GM21447 (cell line): ENCODE measurements around the gene EHBP1.

Source experiments
- ATAC-seq: cut with Tn5 transposase; IDR thresholded peaks from one replicate; pipeline ENCODE4 v1.9.1; 2021; ENCODE audit not compliant: unreplicated experiment

Gene EHBP1

DNA sequence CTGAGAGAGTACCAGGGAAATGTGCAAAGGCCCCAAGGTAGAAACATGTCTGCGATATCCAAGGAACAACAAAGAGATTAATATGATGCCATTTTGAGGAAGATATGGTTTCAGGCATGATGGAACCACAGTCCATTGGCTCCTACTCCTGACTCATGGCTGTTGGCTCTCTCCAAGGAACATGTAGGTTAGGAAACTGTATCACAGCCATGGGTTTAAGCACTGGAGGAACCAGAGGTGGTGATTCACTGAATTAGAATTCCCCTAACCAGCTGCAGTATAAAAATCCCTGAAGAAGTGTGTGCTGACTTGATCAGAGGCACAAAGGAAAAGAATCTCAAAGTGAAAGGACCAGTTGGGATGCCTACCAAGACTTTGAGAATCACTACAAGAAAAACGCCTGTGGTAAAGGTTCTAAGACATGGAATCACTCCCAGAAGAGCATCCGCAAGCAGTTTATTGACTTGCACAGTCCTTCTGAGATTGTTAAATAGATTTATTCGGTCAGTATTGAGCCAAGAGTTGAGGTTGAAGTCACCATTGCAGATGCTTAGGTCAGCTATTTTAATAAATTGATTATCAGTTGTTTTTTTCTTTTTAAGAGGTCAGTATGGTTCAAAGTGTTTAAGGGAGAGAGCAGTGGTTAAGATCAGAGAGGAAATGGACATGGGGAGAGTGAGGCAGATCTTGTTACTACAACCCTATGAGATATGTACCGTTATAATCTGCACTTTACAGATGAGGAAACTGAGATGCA, 234.4 kb downstream of the EHBP1 start:
- no peak for ATAC-seq

DNA sequence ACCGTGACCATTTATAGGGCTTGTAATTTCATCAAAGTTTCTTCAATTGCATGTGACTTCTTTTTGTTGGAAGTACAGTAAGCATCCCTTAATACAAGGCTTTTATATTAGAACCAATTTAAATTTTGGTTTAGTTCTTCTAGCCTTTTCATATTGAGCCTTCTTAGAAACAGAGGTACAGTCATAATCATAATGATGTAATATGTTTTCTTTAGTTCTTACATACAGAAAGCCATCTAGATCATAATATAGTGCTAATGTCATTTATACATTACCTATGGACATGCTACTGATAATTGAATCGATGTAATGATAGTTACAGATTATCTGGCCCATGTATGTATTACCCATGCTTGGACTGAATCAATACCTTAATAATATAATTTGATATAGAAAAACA, 235.2 kb downstream of the EHBP1 start:
- ATAC-seq = no peak

DNA sequence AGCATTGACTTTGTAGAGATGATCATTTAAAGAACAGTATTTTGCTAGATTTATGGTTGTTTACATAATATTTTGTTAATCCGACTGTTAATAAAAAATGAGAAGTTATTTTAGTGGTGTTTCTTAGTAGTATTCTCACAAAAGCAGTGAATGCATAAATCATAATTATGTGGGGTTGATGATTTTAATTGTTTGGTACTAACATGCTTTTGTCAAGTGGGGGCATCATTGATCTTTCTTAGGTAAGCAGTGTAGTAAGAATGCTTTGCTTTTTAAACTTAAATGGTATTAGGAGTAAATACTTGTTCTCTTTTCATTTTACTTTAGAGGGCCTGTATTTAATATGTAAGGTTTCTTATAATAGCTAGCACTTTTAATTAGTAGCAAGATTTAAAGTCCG, 235.9 kb downstream of the EHBP1 start:
- ATAC-seq = no peak

DNA sequence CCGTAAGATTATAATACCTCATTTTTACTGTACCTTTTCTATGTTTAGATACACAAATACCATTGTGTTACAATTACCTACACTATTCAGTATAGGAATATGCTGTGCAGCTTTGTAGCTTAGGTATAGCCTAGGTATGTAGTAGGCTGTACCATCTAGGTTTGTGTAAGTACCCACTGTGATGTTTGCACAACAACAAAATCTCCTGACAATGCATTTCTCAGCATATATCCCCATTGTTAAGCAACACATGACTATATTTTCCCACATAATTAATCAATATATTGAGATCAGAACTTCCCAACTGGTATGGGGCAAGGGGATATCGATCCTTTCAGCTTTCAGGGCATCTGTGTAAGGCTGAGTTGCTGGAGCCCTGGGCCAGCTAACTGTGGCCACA, 238.8 kb downstream of the EHBP1 start:
- no peak for ATAC-seq

DNA sequence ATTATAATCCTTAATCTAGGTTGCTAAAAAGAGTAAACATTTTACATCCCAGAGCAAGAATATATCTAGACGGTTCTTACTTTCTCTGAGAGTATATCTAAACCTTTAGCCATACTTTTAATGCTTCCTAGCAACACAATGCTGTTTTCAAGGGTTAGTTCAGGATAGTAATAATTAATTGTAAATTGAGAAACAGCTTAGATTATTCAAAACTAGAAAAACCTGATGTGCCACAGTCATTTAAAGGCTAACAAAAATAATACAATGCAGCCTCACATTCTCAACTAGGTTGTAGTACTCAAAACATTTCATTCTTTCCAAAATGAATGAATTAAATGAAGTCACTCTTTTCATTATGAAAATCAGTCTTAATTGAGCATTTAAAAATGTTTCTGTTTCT, 241.9 kb downstream of the EHBP1 start:
- no peak for ATAC-seq

DNA sequence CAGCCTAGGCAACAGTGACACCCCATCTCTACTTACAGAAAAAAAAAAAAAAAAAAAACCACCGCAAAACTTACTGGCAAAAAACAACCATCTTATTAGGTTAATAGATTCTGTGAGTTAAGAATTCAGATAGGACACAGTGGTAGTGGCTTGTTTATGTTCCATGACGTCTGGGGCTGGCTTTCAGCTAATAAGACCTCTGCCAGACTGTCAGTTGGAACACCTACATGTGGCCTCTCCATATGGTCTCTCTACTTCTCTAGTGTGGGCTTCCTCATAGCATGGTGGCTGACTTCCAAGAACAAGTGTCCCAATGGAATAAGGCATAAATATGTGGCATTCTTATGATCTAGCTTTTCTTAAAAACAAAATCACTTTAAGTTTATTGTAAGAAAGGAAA, 251.1 kb downstream of the EHBP1 start:
- no peak for ATAC-seq

DNA sequence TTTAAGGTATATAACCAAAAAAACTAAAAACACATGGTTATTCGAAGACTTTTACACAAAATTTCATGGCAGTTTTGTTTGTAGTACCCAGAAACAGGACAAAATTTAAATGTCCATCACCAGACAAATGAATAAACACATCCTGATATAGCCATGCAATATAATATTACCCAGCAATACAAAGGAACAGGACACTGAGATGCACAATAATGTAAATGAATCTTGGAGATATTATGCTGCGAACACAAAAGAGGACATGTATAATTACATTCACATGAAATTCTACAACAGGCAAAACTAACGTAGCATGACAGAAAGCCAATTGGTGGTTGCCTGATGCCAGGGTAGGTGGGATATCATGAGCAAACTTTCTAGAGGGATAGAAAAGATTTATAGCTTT, 252.7 kb downstream of the EHBP1 start:
- no peak for ATAC-seq

DNA sequence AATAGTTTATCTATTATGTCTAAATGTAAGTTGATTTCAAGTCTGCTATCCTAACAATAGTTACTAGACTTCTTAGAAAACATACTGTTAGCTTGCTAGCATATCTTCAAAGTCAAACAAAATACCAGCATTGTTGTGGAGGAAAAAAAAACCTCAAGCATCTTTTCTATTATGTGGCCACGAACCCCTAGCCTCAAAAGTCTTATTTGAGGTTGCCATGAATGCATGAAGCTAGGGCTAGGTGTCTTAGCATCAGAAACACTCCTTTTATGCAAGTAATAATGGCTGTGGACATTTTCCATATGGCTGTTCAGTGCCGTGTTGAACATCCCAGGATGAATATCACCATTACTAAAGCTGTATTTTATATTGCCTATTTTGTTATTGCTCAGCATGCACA, 258.5 kb downstream of the EHBP1 start:
- no peak for ATAC-seq

DNA sequence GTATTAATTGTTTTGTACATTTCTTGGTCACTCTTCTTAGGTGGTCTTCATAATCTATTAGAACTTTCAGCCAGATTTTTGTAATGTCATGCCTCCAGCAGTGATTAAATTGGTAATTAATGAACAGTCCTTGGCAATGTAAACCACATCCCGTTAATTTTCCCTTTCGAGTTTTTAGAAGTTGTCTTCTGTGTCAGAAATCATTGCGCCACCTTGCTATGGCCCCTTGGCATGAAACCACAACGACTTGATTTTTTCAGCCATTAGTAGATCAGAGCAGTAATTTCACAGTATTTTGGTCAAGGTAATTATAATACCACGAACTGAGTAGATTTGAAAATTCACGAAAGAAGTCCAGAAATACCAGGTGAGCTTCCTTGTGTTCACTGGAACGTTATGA, 259.2 kb downstream of the EHBP1 start:
- no peak for ATAC-seq

DNA sequence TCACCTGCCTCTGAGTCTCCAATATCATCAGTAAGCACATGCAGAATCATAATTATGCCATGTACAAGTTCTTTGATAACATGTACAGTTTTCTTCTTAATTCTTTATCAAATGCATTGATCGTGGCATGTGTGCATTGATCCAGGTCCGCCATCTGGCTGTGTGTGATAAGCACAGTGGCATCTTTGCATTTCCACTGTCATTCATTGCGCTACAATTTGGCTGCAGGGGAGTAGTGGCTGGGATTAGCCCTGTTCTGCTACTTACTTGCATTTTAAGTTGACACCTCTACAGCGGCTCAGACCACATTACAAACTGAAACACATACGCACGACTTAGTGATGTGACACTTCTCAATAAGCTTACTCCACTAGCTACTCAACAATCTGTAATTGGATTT, 261.5 kb downstream of the EHBP1 start:
- ATAC-seq = no peak

DNA sequence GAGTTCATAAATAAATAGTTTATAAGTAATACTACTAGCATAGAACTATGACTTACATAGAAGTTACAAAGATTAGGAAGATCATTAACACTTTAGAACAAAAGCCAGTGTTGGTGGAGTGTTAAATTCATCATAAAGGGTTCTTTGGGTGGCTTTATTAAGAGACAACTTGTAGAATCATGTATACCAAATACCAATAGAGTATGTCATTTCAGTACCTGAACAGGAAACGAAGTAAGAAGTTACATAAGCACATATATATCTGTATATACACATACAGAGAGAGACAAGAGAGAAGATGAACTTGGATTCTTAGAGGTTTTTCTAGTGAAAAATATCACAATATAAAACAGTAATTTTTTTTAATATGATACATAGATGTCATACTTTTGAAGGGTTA, 262.7 kb downstream of the EHBP1 start:
- ATAC-seq = no peak

DNA sequence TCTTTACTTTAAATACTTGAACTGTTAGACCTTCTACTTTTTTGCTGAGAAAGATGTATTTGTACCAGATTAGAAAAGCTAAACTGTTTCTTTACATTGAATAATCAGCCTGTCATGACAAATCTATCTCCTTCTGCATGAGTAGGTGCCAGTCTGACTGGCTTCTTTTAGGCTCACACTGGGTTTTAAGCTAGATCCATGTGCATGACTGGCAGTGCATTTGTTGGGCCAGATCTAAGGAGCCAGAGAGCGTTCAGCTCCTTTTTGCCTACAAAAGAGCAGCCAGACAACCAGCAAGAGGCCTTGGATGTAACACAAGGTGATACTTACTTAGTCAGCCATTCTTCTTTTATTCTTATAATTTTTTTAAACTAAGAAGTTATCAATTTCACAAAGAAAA, 263.2 kb downstream of the EHBP1 start:
- no peak for ATAC-seq

DNA sequence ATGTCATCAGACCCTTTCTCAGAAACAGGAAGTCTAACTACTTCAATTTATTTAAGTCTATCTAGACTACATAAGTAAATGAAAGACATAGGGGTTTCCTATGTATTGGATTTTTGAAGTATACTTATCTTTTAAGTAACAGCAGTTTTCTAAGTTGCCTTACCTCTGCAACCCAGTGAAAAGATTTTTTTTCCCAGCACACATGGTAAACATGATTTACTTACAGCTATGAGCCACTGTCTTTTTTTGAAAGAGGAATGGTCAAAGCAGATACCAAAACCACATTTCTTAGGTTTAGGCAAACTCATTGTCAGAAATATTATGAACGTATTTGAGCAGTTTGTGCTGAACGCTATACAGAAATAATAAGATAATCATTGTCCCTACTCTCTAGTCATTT, 266.4 kb downstream of the EHBP1 start:
- no peak for ATAC-seq

DNA sequence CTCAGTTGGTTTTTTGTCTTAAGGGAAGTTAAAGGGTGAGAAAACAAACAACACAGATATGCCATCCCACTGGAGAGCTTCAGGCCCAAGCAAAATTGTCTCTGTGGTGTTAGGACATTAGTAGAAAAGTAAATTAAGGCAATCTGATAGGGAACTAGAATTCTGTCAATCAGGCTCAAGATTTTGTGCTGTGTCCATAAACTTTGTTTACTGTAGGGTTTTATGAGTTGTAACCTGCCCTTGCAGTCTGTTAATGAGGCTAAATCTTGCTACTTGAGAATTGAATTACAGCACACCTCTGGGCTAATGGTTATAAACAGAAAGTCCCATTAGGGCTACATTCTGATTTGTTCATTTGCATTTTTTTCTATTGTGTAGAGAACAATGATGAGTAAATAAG, 267.1 kb downstream of the EHBP1 start:
- ATAC-seq = no peak

DNA sequence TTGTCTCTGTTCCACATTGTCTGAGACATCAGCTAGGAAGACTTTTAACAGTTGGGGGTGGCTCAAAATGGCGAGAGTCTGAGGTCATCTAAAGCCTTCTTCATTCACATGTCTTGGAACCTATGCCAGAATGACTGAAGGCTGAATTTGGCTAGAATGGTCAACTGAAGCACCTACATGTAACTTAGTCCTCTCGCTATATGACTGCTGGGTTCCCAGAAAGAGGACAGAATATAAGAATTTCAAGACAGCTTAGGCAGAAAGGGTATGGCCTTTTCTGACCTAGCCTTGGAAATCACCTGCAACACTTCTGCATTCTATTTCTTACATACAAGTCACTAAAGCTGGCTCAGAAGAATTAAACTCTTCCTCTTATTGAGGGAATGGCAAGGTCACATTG, 269.5 kb downstream of the EHBP1 start:
- ATAC-seq = no peak

DNA sequence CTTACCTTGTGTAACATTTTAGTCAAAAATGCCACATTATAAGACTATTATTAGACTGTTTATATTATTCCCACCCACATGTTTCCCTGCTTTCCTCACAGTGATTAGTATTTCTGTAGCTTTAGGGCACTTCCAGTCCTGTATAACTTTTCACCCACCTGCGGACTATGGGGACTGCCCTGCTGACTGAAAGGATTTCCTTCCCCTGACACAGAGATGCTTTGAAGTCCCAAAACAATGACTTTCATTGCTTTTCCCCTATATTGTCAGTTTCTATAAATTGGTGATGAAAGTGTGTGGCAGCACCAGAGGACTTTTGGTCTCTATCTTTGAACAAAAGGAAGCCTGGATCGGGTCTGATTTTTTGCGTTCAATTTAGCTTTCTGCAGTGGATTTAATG, 286.1 kb downstream of the EHBP1 start:
- no peak for ATAC-seq

DNA sequence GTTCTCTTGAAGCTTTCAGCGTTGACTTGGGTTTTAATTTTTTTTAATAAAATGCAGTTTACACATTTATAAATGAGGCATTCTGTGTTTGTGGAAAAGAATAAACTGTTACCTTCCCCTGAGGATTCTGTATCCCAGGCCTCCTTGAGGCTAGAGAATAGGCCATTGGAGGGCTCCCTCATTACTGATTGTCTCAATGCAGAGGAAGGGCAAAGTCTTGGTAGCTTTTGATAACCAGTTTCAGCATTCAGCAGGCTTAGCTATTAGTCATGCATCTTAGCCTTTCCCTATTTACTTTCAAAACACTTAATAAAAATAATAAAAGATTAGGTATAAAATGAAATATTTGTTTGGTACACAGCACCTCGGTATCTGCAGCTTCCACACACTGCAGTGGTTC, 287.0 kb downstream of the EHBP1 start:
- no peak for ATAC-seq

DNA sequence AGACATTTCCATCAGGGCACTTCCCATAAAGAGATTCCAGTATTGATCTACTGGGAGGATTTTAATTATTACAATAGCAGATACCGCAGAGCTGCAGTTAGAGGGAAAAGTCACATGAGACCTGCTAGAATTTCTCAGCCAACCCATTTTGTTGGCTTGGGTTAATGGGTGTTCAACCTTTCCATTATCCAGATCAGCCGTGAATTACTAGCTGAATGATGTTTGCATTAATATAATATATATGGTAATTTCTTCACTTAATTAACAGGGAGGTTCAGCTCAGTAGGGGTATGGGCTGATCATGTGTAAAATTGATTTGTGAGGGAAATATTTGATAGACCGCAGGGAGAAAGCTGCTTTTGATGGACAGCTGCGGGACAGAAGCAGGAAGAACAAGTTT, 288.7 kb downstream of the EHBP1 start:
- ATAC-seq = no peak

DNA sequence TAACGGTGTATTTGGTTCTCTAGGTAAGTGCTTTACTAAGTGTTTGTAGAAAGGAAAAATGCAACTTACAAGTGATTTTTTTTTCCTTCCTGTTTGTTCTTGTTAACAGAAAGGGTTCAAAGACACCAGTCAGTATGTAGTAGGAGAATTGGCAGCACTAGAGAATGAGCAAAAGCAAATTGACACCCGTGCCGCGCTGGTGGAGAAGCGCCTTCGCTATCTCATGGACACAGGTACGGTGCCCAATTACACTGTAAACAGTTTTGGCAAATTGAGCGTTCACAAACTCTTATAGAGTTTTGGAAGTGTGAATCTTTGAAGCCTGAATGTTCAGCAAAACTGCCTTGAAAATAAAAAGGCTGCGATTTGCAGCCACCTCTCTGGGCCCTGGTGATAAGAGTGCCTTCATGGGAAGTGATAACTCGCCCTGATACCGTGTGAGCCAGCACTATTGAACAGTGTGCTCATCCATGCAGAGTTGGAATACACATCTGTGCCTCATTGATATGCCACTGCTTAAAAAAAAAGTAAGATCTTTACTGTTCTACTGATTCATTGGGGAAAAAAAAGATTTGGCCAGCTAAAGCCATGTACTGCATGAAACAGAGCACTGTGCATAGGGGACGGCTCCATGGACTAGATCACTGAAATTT, 291.1 kb downstream of the EHBP1 start:
- no peak for ATAC-seq

DNA sequence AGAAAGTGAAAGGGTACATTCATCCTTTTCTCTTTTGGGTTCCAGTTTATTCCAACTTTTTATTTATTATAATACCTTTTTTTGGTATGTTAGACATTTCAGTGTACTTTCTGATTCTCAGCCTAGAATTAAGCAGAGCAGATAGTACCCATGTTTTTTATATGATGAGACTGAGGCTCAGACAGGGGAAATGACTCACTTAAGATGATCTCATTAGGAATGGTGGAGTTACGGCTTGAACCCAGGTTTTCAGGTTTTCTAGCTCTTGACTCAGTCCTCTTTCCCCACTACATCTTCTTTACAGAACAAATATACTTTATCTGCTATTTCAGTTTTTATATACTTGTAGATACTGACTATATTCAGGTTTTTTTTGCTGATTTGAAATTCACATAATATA, 293.4 kb downstream of the EHBP1 start:
- ATAC-seq = no peak

DNA sequence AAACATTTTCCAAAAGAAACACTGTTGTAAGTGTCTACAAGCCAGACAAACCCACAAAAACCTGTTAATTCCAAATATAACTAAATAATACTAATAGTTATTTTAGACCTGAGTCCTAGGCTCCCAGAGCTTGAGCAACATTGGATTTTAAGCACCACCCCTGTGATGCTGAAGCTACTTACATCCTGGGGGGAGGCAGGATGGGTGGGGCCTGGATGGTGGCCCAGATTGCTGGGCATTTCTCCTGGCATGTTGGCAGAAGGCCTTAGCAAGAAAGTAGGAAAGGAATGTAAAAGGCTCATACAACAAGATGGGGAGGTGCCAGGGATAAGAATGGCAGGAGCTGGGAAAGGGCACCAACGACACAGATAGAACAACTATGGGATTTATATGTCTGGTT, 294.4 kb downstream of the EHBP1 start:
- ATAC-seq = no peak

DNA sequence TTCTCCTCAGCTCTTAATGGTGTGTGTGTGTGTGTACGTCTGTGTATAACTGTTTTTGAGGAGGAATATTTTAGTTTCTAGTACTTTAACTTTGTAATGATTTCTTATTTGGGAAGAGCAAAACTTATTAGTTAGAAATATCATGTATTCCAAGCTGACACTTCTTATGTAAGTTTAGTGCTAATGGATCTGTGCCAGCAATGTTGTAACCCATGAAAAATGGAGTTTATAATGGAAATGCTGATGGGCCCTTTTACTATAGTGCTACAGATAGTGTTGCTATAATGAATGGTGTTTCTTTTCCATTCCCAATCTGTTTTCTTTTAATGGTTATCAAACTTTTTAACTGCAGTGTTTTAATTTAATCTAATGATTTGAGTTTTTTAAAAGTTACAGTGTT, 295.3 kb downstream of the EHBP1 start:
- ATAC-seq = no peak

DNA sequence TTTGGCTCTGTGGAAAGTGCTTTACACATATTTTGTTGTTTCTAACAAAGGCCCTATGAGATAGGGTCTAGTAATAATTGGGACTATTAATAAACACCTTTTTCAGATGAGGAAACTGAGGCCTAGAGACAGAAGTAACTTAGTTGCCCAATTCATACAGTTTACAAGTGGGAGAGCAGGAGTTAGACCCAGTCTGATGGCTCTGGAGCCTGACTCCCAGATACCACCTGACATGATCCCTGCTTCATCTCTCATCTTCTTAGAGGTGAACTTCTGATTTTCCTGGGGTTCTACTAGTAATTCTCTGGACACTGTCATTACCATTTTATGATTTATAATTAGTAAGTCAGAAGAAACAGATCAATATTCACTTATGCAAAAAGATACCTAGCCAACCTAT, 296.1 kb downstream of the EHBP1 start:
- no peak for ATAC-seq
